Lower leg skin (tissue), 3 donors: ENCODE data around the gene RIPOR2.

Source experiments
- CTCF ChIP-seq, 3 donors: fragments of 450-650 bp; IDR thresholded peaks; one replicate each; pipeline ENCODE4 v1.5.1; 2016; ENCODE audit warnings: antibody characterized with exemption in 3 of 3, mild to moderate bottlenecking in 3 of 3, moderate library complexity in 2 of 3
- POLR2A ChIP-seq, 2 donors: fragments of 450-650 bp; IDR thresholded peaks; one replicate each; pipeline ENCODE4 v1.6.1; 2016 to 2017; ENCODE audit warnings: antibody characterized with exemption in 2 of 2, mild to moderate bottlenecking in 1 of 2, moderate library complexity in 1 of 2

- TF ChIP-seq CTCF (IDR thresholded peaks at IDR 0.05) (no peak), POLR2A (IDR thresholded peaks at IDR 0.05) (no peak)
Measured at GRCh38 chr6:24880451-24880850, 55.3 kb downstream of the RIPOR2 start.
